HCT116 (cell line): ENCODE results near the gene WBP2NL. TPM values are rescaled to one million over a fixed set of nuclear protein-coding genes. Genes with fewer than 3 reads are reported as not detected.

Source experiments
- ATAC-seq: fragments of 200-7000 bp; cut with Tn5 transposase; 2 replicates; pipeline ENCODE4 v1.9.1; 2020; ENCODE audit warnings: mild to moderate bottlenecking, moderate library complexity
- BruUV-seq: library from RNA; stranded (reverse); fragments of 400-500 nt; replicated peaks from 2 replicates; lab custom pipeline; 2021; lab: Mats Ljungman, UMichigan
- CTCF ChIA-PET: fragments of 300-600 bp; sonication (Branson Sonifier 250); formaldehyde crosslinking; loops from one replicate; lab custom pipeline; 2021; ENCODE audit warnings: antibody characterized with exemption; lab: Charles Lee
- POLR2A ChIA-PET: fragments of 300-600, 350-600 bp; sonication (Branson Sonifier 250); formaldehyde crosslinking; loops from one replicate; lab custom pipeline; 2021; ENCODE audit warnings: antibody characterized with exemption; lab: Charles Lee
- RAD21 ChIA-PET, 2 experiments: fragments of 300-600 bp; sonication (Branson Sonifier 250); formaldehyde crosslinking; loops; one replicate each; lab custom pipeline; 2023; ENCODE audit warnings: low total read pairs in 2 of 2; ENCODE audit not compliant: uncharacterized antibody in 2 of 2, unreplicated experiment in 2 of 2, low non-redundant PET in 1 of 2; lab: Charles Lee
- DNase-seq: peaks from one replicate; pipeline ENCODE4 v3.0.0-alpha.2; 2010; ENCODE audit warnings: low read depth, low spot score
- H2AFZ ChIP-seq: fragments of 200-600 bp; shearing (Covaris generic), sonication (generic); 2 replicates; pipeline ENCODE4 v1.6.1; 2017; ENCODE audit warnings: low read depth, mixed run types, mixed read lengths, antibody characterized with exemption, low read length; ENCODE audit not compliant: poor library complexity, severe bottlenecking
- H3K27ac ChIP-seq: 2 replicates; pipeline ENCODE4 v1.5.1; 2012; ENCODE audit warnings: low read depth, low read length
- H3K27me3 ChIP-seq: fragments of 200-600 bp; sonication (generic); 2 replicates; pipeline ENCODE4 v1.6.1; 2016; ENCODE audit warnings: mixed run types, low read length, mixed read lengths; ENCODE audit not compliant: insufficient read depth
- H3K36me3 ChIP-seq, 2 experiments: fragments of 200-500 bp in 1 of 2; fragments of 200-600 bp in 1 of 2; sonication (Bioruptor generic) in 1 of 2; sonication (generic) in 1 of 2; 2 replicates each; pipeline versions ENCODE4 v1.5.1 to v1.6.1; 2014 to 2016; ENCODE audit warnings: low read length in 2 of 2, inconsistent platforms in 1 of 2, mixed read lengths in 1 of 2, mixed run types in 1 of 2; ENCODE audit not compliant: insufficient read depth in 2 of 2, control insufficient read depth in 1 of 2
- H3K4me1 ChIP-seq, 2 experiments: fragments of 200-600 bp in 1 of 2; sonication (generic) in 1 of 2; 2 replicates each; pipeline versions ENCODE4 v1.5.1 to v1.6.1; 2012 to 2017; ENCODE audit warnings: low read length in 2 of 2, inconsistent platforms in 1 of 2, mild to moderate bottlenecking in 1 of 2, mixed read lengths in 1 of 2, mixed run types in 1 of 2, moderate library complexity in 1 of 2; ENCODE audit not compliant: insufficient read depth in 2 of 2, control insufficient read depth in 1 of 2
- H3K4me2 ChIP-seq: fragments of 200-600 bp; sonication (generic); 2 replicates; pipeline ENCODE4 v1.6.1; 2017; ENCODE audit warnings: mixed run types, low read length, mixed read lengths
- H3K4me3 ChIP-seq, 2 experiments: fragments of 200-600 bp in 1 of 2; sonication (generic) in 1 of 2; replicated peaks in 1 of 2; 2 replicates each; pipeline ENCODE4 v1.5.1; 2011 to 2016; ENCODE audit warnings: low read length in 2 of 2, control low read depth in 1 of 2, low read depth in 1 of 2, mild to moderate bottlenecking in 1 of 2, mixed read lengths in 1 of 2, mixed run types in 1 of 2
- H3K79me2 ChIP-seq: fragments of 200-600 bp; sonication (generic); 2 replicates; pipeline ENCODE4 v1.6.1; 2017; ENCODE audit warnings: mild to moderate bottlenecking, mixed run types, low read length, moderate library complexity, mixed read lengths; ENCODE audit not compliant: insufficient read depth
- H3K9ac ChIP-seq: fragments of 200-600 bp; sonication (generic); 2 replicates; pipeline ENCODE4 v1.6.1; 2016; ENCODE audit warnings: low read length, mixed read lengths
- H3K9me2 ChIP-seq: fragments of 200-600 bp; sonication (generic), shearing (Covaris generic); 2 replicates; pipeline ENCODE4 v1.6.1; 2017; ENCODE audit warnings: mixed run types, mild to moderate bottlenecking, moderate library complexity; ENCODE audit not compliant: insufficient read depth
- H3K9me3 ChIP-seq, 2 experiments: fragments of 200-500 bp in 1 of 2; fragments of 200-600 bp in 1 of 2; sonication (Bioruptor generic) in 1 of 2; sonication (generic) in 1 of 2; 2 replicates each; pipeline ENCODE4 v1.6.1; 2014 to 2017; ENCODE audit warnings: low read length in 2 of 2, mixed read lengths in 2 of 2, inconsistent platforms in 1 of 2, low read depth in 1 of 2, mild to moderate bottlenecking in 1 of 2, mixed run types in 1 of 2, moderate library complexity in 1 of 2; ENCODE audit not compliant: control insufficient read depth in 1 of 2, insufficient read depth in 1 of 2
- H4K20me1 ChIP-seq: fragments of 200-600 bp; sonication (generic), shearing (Covaris generic); 2 replicates; pipeline ENCODE4 v1.6.1; 2017; ENCODE audit warnings: mixed run types, mild to moderate bottlenecking, moderate library complexity; ENCODE audit not compliant: insufficient read depth
- ATF3 ChIP-seq: IDR thresholded peaks from 2 replicates; pipeline ENCODE4 v1.6.1; 2012
- CBX3 ChIP-seq: IDR thresholded peaks from 2 replicates; pipeline ENCODE4 v1.6.1; 2012; ENCODE audit warnings: low read depth
- CEBPB ChIP-seq: IDR thresholded peaks from 2 replicates; pipeline ENCODE4 v1.6.1; 2012; ENCODE audit warnings: low read depth
- CTCF ChIP-seq, 3 experiments: fragments of 200-600 bp in 1 of 3; sonication (generic) in 1 of 3; IDR thresholded peaks in 2 of 3; conservative IDR thresholded peaks in 1 of 3; 2 replicates each; pipeline ENCODE4 v1.5.1; 2012 to 2017; ENCODE audit warnings: low read depth in 2 of 3, low read length in 2 of 3, antibody characterized with exemption in 1 of 3, borderline replicate concordance in 1 of 3, control low read depth in 1 of 3, mild to moderate bottlenecking in 1 of 3, mixed read lengths in 1 of 3, mixed run types in 1 of 3, moderate library complexity in 1 of 3; ENCODE audit not compliant: insufficient read depth in 1 of 3
- EGR1 ChIP-seq: IDR thresholded peaks from 2 replicates; pipeline ENCODE4 v1.6.1; 2012; ENCODE audit warnings: low read depth
- ELF1 ChIP-seq: IDR thresholded peaks from 2 replicates; pipeline ENCODE4 v1.6.1; 2012; ENCODE audit warnings: low read depth, borderline replicate concordance
- EZH2 ChIP-seq: fragments of 200-600 bp; sonication (generic); IDR thresholded peaks from 2 replicates; pipeline ENCODE4 v1.6.1; 2017; ENCODE audit warnings: antibody characterized with exemption, mixed run types
- FOSL1 ChIP-seq: IDR thresholded peaks from 2 replicates; pipeline ENCODE4 v1.6.1; 2012; ENCODE audit warnings: low read depth
- JUND ChIP-seq: IDR thresholded peaks from 2 replicates; pipeline ENCODE4 v1.6.1; 2012
- MAX ChIP-seq: IDR thresholded peaks from 2 replicates; pipeline ENCODE4 v1.6.1; 2012
- POLR2A ChIP-seq: IDR thresholded peaks from 2 replicates; pipeline ENCODE4 v1.7.0; 2011; ENCODE audit warnings: borderline replicate concordance; ENCODE audit not compliant: insufficient read depth, insufficient read length; ENCODE audit errors: extremely low read depth
- RAD21 ChIP-seq: IDR thresholded peaks from 2 replicates; pipeline ENCODE4 v1.6.1; 2012; ENCODE audit warnings: low read depth, mild to moderate bottlenecking
- SIN3A ChIP-seq: IDR thresholded peaks from 2 replicates; pipeline ENCODE4 v1.6.1; 2012; ENCODE audit warnings: low read depth
- TCF7L2 ChIP-seq: IDR thresholded peaks from 2 replicates; pipeline ENCODE4 v1.7.0; 2011; ENCODE audit warnings: borderline replicate concordance, inconsistent platforms; ENCODE audit not compliant: insufficient read depth, insufficient read length; ENCODE audit errors: extremely low read depth
- YY1 ChIP-seq: IDR thresholded peaks from 2 replicates; pipeline ENCODE4 v1.6.1; 2011; ENCODE audit warnings: low read length, low read depth, moderate library complexity, mild to moderate bottlenecking; ENCODE audit not compliant: insufficient replicate concordance; ENCODE audit errors: extremely low read depth
- intact Hi-C: fragments of 100-400 bp; cut with micrococcal nuclease; formaldehyde crosslinking; loops from 2 replicates; pipeline ENCODE4 v1.10.0; 2022
- total RNA-seq: library from RNA; stranded (reverse); gene quantifications from one replicate; pipeline ENCODE4 v1.2.1, GENCODE V29; 2021; ENCODE audit not compliant: unreplicated experiment
- TF ChIP-seq, protein P1 (sequence below): IDR thresholded peaks from 2 replicates; pipeline ENCODE4 v1.6.1; 2011; ENCODE audit warnings: mild to moderate bottlenecking, low read length, moderate library complexity; ENCODE audit not compliant: insufficient replicate concordance; ENCODE audit errors: extremely low read depth
- TF ChIP-seq, protein P2 (sequence below): IDR thresholded peaks from 2 replicates; pipeline ENCODE4 v1.6.1; 2012; ENCODE audit warnings: low read depth

Gene WBP2NL
- total RNA-seq, 1 experiment from 2014 or later = not detected

DNA sequence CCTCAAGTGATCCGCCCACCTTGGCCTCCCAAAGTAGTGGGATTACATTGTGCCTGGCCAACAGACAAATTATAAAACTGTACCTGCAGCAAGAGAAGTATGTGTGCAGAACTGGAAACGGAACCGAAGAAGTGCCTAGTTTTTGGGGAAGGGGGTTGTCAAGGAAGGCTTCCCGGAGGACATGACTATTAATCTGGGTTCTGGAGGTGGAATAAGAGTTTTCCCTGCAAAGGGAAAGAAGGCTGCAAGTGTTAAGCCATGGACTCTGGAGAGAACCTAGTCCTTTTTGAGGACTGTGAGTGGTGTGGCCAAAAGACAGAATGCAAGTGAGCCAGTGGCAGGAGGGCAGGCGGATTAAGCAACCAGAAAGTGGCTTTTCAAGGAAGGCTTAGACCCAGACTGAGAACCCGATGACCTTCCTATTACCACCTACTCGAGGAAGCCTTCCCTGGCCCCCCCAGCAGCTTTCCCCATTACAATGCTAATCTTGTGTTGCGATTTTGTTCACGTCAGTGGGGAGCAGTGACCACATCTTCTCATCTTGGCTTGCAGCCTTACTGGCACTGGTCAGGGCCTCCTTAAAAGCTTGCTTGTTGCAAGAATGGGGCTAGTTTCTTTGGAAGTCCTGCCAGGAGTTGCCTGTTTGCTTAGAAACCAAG lies 35.0 kb upstream of the WBP2NL start:
- ATAC-seq = no peak
- POLR2A ChIA-PET = no interaction called here
- H4K20me1 ChIP-seq = no peaks in the 10 kb centered on the region
- peaks cover 0 to 10% of the 10 kb centered on the region in 2 experiments; a peak in 1 of 4 replicates for H3K4me1 ChIP-seq
- H3K79me2 ChIP-seq = no peaks in the 10 kb centered on the region
- H3K9ac ChIP-seq = no peak overlapping the region
- no peaks in the 10 kb centered on the region for H3K36me3 ChIP-seq
- TF ChIP-seq ATF3 = no peak
- no peak for TF ChIP-seq POLR2A
- TF ChIP-seq CTCF (IDR thresholded peaks at IDR 0.05 in 2 of 3, conservative IDR thresholded peaks at IDR 0.05 in 1 of 3; ENCODE audit: borderline replicate concordance in 1 of 3, insufficient read depth in 1 of 3, low read depth in 2 of 3, low read length in 2 of 3) = no peak
- TF ChIP-seq, protein P1, sequence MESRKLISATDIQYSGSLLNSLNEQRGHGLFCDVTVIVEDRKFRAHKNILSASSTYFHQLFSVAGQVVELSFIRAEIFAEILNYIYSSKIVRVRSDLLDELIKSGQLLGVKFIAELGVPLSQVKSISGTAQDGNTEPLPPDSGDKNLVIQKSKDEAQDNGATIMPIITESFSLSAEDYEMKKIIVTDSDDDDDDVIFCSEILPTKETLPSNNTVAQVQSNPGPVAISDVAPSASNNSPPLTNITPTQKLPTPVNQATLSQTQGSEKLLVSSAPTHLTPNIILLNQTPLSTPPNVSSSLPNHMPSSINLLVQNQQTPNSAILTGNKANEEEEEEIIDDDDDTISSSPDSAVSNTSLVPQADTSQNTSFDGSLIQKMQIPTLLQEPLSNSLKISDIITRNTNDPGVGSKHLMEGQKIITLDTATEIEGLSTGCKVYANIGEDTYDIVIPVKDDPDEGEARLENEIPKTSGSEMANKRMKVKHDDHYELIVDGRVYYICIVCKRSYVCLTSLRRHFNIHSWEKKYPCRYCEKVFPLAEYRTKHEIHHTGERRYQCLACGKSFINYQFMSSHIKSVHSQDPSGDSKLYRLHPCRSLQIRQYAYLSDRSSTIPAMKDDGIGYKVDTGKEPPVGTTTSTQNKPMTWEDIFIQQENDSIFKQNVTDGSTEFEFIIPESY = no peak
- TF ChIP-seq CEBPB = no peak
- TF ChIP-seq EZH2 = no peak
- no peak for TF ChIP-seq YY1
- TF ChIP-seq FOSL1 = no peak
- TF ChIP-seq JUND = no peak
- TF ChIP-seq EGR1 = no peak
- TF ChIP-seq MAX = no peak
- TF ChIP-seq, protein P2, sequence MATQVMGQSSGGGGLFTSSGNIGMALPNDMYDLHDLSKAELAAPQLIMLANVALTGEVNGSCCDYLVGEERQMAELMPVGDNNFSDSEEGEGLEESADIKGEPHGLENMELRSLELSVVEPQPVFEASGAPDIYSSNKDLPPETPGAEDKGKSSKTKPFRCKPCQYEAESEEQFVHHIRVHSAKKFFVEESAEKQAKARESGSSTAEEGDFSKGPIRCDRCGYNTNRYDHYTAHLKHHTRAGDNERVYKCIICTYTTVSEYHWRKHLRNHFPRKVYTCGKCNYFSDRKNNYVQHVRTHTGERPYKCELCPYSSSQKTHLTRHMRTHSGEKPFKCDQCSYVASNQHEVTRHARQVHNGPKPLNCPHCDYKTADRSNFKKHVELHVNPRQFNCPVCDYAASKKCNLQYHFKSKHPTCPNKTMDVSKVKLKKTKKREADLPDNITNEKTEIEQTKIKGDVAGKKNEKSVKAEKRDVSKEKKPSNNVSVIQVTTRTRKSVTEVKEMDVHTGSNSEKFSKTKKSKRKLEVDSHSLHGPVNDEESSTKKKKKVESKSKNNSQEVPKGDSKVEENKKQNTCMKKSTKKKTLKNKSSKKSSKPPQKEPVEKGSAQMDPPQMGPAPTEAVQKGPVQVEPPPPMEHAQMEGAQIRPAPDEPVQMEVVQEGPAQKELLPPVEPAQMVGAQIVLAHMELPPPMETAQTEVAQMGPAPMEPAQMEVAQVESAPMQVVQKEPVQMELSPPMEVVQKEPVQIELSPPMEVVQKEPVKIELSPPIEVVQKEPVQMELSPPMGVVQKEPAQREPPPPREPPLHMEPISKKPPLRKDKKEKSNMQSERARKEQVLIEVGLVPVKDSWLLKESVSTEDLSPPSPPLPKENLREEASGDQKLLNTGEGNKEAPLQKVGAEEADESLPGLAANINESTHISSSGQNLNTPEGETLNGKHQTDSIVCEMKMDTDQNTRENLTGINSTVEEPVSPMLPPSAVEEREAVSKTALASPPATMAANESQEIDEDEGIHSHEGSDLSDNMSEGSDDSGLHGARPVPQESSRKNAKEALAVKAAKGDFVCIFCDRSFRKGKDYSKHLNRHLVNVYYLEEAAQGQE = no peak
- no peak for TF ChIP-seq SIN3A
- TF ChIP-seq RAD21 = no peak
- TF ChIP-seq TCF7L2 = no peak
- no peak for TF ChIP-seq CBX3
- no peak for TF ChIP-seq ELF1
- H3K27me3 ChIP-seq = no peaks in the 10 kb centered on the region
- RAD21 ChIA-PET = no interaction called here
- intact Hi-C loops = no loop called here
- DNase-seq = no peak
- H3K27ac ChIP-seq = no peak overlapping the region
- H3K4me3 ChIP-seq = no peak overlapping the region
- no peak overlapping the region for H2AFZ ChIP-seq
- BruUV-seq = no TSS peak
- no peaks in the 10 kb centered on the region for H3K9me2 ChIP-seq
- H3K4me2 ChIP-seq = no peak overlapping the region
- CTCF ChIA-PET = no interaction called here
- no peaks in the 10 kb centered on the region; a peak in 1 of 4 replicates for H3K9me3 ChIP-seq
